D721Med (cell line): ENCODE data around the gene KDR.

Source experiments
- DNase-seq: peaks from one replicate; pipeline ENCODE4 v3.0.0; 2011; ENCODE audit warnings: low spot score; ENCODE audit not compliant: insufficient read length
- FAIRE-seq: peaks from 2 replicates; lab custom pipeline; 2011; peaks lifted over from hg19 to GRCh38; lab: Jason Lieb, UNC
- CTCF ChIP-seq: IDR thresholded peaks from 2 replicates; pipeline ENCODE4 v1.5.1; 2012; ENCODE audit warnings: mild to moderate bottlenecking, control low read depth; ENCODE audit not compliant: insufficient read depth; ENCODE audit errors: missing control alignments

KDR gene

DNA sequence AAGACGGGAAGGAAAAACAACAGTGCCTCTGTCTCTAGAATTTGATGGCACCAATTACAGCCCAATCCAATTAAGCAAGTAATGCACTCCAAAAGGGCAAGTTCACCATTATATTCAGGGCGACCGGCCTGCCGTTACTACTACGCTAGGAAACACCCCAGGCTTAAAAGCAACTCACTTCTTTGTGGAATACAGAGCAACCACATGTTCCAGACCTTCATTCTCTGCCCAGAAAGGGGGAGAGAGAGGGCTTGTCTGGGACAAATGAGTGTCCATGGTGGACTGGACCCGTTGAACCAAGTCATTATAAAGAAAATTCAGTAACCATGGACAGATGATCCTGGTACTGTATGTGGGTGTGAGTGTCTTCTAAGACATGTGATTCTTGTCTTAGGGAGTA is 1.6 kb downstream of the KDR start:
- no peak for TF ChIP-seq CTCF
- FAIRE-seq (no peak), DNase-seq (no peak)

GRCh38 chr4:55122235-55122634 is 3.2 kb downstream of the KDR start:
- FAIRE-seq (no peak), DNase-seq (no peak)
- no peak for TF ChIP-seq CTCF

DNA sequence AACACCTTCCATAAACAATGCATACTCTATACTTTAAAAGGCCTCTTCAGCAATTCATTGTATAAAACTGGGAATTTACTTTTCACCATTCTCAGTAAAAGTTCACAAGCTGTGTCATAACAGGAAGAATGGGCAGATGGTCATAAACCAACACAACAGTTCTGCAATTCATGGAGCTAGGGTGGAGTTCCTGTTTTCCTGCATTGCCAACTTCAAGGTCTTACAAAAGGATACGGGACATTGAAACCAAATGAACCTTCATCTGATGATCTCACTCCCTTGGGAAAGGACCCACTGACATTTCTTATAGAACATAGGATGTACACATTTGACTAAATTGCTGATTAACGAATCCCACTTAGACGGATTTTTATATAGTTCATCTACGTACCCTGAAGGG is 4.1 kb downstream of the KDR start:
- FAIRE-seq (no peak), DNase-seq (no peak)
- no peak for TF ChIP-seq CTCF

DNA sequence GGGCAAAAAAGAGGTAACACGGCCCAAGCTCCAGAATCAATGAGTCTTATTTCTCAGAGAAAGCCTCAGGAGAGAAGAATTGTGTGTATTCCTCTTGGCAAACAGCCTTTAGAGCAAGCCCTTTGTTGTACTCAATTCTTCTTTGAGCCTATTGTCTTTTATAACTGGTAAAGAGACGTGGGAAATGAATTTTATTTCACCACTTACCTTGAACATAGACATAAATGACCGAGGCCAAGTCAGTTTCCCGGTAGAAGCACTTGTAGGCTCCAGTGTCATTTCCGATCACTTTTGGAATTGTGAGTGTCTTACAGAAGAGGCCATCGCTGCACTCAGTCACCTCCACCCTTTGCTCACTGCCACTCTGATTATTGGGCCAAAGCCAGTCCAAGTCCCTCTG is 7.0 kb downstream of the KDR start:
- no peak for DNase-seq
- TF ChIP-seq CTCF, result no peak
- no peak for FAIRE-seq

GRCh38 chr4:55117511-55117910 is 7.9 kb downstream of the KDR start:
- DNase-seq, result no peak
- no peak for FAIRE-seq
- no peak for TF ChIP-seq CTCF

GRCh38 chr4:55116450-55116849 is 8.9 kb downstream of the KDR start:
- no peak for TF ChIP-seq CTCF
- no peak for FAIRE-seq
- DNase-seq, result no peak

- TF ChIP-seq CTCF, result no peak
- FAIRE-seq (no peak), DNase-seq (no peak)
Observed at GRCh38 chr4:55111601-55112000, 13.8 kb downstream of the KDR start.
